Measurements from ENCODE around the gene RAB3B. TPM values are rescaled to one million over a fixed set of nuclear protein-coding genes. Genes with fewer than 3 reads are reported as not detected.
A peak's percentile ranks its signal among the peaks of the same experiment; 100 is the strongest.
"Not testable (repeated sequence)": the region's sequence is repeated elsewhere in the genome, so short reads cannot be mapped to it uniquely, and the experiment has no call there.

RAB3B gene, protein sequence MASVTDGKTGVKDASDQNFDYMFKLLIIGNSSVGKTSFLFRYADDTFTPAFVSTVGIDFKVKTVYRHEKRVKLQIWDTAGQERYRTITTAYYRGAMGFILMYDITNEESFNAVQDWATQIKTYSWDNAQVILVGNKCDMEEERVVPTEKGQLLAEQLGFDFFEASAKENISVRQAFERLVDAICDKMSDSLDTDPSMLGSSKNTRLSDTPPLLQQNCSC
- total RNA-seq = under 0.01 TPM

DNA sequence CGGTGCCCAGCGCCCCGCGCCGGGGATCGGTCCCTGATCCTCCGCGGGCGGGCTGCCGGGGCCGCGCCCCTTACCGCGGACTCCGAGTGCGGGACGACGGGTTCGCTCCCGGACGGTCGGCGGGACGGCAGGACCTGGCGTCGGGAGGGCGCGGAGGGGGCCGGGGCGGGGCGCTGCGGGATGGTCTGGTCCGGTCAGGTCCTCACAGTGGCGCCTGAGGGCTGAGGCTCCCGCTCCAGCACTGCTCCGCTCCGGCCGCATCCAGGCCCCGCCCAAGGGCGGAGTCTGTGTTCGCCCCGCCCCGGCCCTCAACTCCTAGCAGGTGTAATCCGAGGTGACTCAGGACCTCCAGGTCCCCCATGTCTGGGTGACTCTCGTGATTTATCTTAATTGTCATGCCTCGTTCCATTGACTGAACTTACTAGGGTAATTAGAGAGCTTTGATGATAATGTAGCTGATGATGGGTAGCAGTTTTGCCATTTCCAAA is at the start of gene RAB3B:
TSS of gene RAB3B (minus strand) at position 223 of the 488 bp plus-strand sequence. CDS start 13,583 bp downstream, outside the sequence.
- Histone ChIP-seq H3K4me1 (ENCODE audit: insufficient read depth, low read length) (peaks cover 6% of the 10 kb centered on the region), H3K27me3 (ENCODE audit: insufficient read depth, low read length) (peaks cover 27% of the 10 kb centered on the region), H3K9me3 (ENCODE audit: low read depth, low read length) (no peaks in the 10 kb centered on the region), H3K4me3 (ENCODE audit: low read length) (peak within 1 kb of the TSS; percentile 24)

DNA sequence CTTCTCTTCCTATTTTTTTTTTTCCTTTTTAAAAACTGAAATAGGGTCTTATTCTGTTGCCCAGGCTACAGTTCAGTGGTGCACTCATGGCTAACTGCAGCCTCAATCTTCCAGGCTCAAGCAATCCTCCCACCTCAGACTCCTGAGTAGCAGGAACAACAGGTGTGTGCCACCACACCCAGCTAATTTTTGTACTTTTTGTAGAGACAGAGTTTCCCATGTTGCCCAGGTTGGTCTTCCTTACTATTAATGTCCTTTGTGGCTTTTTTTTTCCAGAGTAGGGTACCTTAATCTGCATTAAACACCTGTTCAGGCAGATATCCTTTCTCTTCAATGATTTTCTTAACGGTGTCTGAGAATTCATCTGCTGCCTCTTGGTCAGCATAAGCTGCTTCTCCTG is 47.4 kb upstream of the RAB3B start:
- Histone ChIP-seq H3K9me3 (ENCODE audit: low read depth, low read length) (no peaks in the 10 kb centered on the region), H3K4me3 (ENCODE audit: low read length) (no peak overlapping the region)

DNA sequence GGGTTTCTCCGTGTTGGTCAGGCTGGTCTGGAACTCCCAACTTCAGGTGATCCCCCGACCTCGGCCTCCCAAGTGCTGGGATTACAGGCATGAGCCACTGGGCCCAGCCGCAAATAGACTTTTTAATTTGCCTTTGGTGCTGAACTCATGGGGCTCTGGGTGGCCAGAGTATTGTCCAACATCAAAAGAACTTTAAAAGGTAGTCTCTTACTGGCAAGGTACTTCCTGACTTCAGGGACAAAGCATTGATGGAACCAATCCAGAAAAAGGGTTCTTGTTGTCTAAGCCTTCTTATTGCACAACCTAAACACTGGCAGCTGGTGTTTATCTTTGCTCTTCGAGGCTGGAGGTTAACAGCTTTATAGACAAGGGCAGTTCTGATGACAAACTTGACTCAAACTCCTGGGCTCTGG is 46.9 kb upstream of the RAB3B start:
- Histone ChIP-seq H3K4me3 (ENCODE audit: low read length) (no peak overlapping the region), H3K27me3 (ENCODE audit: insufficient read depth, low read length) (no peaks in the 10 kb centered on the region), H3K4me1 (ENCODE audit: insufficient read depth, low read length) (peaks cover 7% of the 10 kb centered on the region), H3K9me3 (ENCODE audit: low read depth, low read length) (no peaks in the 10 kb centered on the region)

More for the DNA sequence above, 47.4 kb upstream of the RAB3B start:
- Histone ChIP-seq H3K4me1 (ENCODE audit: insufficient read depth, low read length) (peaks cover 2% of the 10 kb centered on the region), H3K27me3 (ENCODE audit: insufficient read depth, low read length) (no peaks in the 10 kb centered on the region)

DNA sequence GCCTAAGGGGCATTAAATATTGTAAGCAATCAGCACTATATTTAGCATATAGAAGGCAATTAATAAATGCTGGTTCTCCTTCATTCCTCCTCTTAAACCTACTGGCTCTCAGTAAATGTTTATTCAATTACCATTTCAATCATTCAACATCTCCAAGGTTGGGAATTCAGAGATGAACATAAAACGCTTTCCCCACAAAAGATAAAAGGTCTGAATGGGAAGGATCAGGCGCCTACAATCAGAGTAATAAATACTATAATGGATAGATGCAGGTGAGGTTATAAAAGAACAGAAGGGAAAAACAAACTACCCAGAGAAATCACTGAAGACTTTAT is 43.5 kb upstream of the RAB3B start:
- H3K4me3 ChIP-seq (ENCODE audit: low read length) = peak overlapping the region; percentile 87

DNA sequence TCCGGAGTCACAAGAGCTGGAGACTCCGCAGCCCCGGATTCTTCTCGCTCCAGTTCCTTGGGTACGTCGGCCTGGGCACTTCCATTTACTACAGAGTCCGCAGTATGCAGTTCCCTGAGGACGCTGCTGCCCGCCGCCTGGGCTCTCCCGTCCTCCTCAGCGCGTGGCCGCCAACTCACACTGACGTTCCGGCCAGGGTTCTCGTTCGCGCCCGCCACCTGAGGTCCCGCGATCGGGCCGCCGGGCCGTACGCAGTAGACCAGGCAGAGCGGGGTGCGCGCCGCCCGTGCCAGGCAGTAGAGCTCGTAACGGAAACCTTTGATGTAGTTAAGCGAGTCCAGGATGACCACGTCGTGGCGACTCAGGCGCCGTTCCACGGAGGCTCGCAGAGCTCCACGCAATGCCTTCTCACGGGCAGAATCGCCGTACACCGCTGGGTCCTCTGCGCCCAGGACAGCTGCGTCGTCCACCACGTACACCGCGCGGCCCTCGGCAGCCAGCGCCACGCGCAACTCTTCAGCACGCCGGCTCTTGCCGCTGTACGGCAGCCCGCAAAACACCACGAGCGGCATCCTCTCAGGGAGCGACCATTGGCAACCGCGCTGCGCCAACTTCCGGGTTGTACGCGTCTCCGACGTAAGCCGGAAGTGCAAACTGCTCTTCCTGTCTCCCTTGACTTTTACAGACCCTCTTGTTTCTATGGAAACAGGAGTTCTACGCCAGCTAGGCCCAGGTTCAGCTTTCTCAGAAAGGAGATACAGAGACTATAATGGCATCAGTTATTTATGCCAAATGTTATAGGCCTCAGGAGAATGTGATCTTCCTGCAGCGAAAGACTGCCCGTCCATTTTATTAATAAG is 42.9 kb upstream of the RAB3B start, which contains the start of gene KTI12:
TSS of gene KTI12 (minus strand) at position 621 of the 860 bp plus-strand sequence. CDS start at position 572, 49 bp downstream.
- H3K4me1 ChIP-seq (ENCODE audit: insufficient read depth, low read length) = peaks cover 20% of the 10 kb centered on the region
- H3K27me3 ChIP-seq (ENCODE audit: insufficient read depth, low read length) = no peaks in the 10 kb centered on the region
- no peaks in the 10 kb centered on the region for H3K9me3 ChIP-seq (ENCODE audit: low read depth, low read length)
- H3K4me3 ChIP-seq (ENCODE audit: low read length) = peak within 1 kb of the TSS; percentile 87

More for the DNA sequence above, 43.5 kb upstream of the RAB3B start:
- Histone ChIP-seq H3K9me3 (ENCODE audit: low read depth, low read length) (no peaks in the 10 kb centered on the region), H3K27me3 (ENCODE audit: insufficient read depth, low read length) (no peaks in the 10 kb centered on the region), H3K4me1 (ENCODE audit: insufficient read depth, low read length) (peaks cover 20% of the 10 kb centered on the region)

DNA sequence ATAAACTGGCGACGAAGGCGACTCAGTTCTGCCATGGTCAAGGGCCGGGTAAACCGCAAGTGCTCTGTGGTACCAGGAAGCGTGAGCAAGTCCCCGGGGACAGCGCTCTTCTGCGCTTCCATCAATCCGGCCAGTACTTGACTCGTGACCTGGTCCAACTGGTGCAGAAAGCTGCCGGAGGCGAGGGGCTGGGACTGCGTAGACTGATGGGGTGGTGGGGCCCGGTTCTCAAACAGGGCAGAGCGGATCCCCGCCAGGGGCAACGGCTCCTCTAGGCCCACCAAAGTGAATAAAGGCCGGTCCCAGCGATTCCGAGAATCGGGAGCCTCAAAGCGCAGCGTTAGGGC is 42.3 kb upstream of the RAB3B start:
- H3K4me1 ChIP-seq (ENCODE audit: insufficient read depth, low read length) = peaks cover 20% of the 10 kb centered on the region
- H3K4me3 ChIP-seq (ENCODE audit: low read length) = peak overlapping the region; percentile 87
- H3K27me3 ChIP-seq (ENCODE audit: insufficient read depth, low read length) = no peaks in the 10 kb centered on the region
- H3K9me3 ChIP-seq (ENCODE audit: low read depth, low read length) = no peaks in the 10 kb centered on the region

DNA sequence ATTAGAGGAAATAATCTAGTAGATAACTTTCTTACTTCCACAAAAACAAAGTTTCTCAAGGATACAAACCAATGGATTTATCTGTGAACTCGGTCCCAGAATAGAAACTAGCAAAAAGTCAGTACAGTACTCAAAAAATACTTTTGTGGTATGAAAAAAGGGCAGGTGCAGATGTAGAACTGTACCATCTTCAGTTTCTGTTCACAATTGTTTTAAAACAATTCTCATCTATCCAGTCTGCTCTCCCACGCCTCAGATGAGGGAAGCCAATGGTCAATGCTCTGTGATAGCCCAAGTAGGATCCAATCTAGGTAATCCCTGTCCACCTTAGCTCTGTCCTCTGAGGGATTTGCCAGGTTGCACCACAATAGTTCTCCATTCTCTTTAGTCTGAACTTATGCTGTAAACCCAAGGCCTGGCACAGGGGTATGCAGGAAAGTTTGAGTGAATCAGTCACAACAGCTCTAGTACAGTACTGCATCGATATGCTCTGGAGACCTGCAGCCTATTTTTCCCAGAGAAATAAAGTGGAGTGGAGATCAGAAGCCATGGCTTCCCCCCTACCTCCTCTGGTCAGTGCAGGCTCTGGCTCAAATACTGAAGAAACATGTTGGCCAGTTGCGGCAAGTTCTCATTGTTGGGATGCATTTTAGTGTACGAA is 41.8 kb upstream of the RAB3B start:
- peak overlapping the region; percentile 87 for H3K4me3 ChIP-seq (ENCODE audit: low read length)
- peaks cover 20% of the 10 kb centered on the region for H3K4me1 ChIP-seq (ENCODE audit: insufficient read depth, low read length)
- H3K9me3 ChIP-seq (ENCODE audit: low read depth, low read length) = no peaks in the 10 kb centered on the region
- H3K27me3 ChIP-seq (ENCODE audit: insufficient read depth, low read length) = no peaks in the 10 kb centered on the region

DNA sequence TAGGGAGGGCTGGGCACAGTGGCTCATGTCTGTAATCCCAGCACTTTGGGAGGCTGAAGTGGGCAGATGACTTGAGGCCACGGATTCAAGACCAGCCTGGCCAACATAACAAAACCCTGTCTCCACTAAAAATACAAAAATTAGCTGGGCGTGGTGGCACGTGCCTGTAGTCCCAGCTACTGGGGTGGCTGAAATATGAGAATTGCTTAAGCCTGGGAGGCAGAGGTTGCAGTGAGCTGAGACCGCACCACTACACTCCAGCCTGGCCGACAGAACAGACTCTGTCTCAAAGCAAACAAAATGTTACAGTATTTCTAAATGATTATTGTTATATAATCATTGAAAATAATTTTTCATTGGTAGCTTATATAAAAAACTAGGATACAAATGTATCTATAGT is 38.3 kb upstream of the RAB3B start:
- H3K4me3 ChIP-seq (ENCODE audit: low read length); H3K9me3 ChIP-seq (ENCODE audit: low read depth, low read length); H3K27me3 ChIP-seq (ENCODE audit: insufficient read depth, low read length): not testable (repeated sequence)
- H3K4me1 ChIP-seq (ENCODE audit: insufficient read depth, low read length) = peaks cover 20% of the 10 kb centered on the region

DNA sequence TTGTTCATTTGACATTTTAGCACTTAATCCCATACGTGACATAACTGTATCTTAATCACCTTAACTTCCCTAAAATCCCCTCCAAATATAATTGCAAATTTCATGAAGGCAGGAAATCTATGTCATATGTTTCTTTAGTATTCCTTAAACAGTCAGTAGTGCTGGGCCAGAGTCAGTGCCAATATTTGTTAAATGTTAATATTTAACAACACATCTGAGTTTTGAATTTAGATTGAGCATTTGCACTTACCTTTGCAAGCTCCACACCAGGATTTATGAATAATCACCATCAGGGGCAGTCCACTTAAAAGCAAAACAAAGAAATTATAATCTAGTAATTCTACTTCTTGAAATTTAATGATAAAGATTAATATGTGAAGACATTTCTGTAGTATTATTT is 37.8 kb upstream of the RAB3B start:
- H3K4me1 ChIP-seq (ENCODE audit: insufficient read depth, low read length) = peaks cover 20% of the 10 kb centered on the region
- H3K4me3 ChIP-seq (ENCODE audit: low read length) = no peak overlapping the region
- no peaks in the 10 kb centered on the region for H3K27me3 ChIP-seq (ENCODE audit: insufficient read depth, low read length)
- H3K9me3 ChIP-seq (ENCODE audit: low read depth, low read length) = no peaks in the 10 kb centered on the region

DNA sequence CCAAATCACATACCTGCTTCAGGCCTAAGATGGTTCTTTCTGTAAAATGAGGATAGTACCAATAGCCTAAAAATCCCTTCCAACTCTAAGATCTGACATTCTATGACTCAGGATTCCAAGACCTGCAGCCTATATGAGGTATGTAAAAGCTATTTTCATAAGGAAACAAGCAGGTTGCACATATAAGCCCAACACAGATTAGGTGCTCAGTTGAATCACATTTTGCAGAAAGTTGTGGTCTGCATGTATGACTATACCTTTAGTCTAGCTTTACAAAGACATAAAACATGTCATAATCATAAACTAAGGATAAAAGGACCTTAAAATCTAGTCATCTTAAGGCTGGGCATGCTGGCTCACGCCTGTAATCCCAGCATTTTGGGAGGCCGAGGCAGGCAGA is 35.8 kb upstream of the RAB3B start:
- Histone ChIP-seq H3K4me3 (ENCODE audit: low read length) (no peak overlapping the region), H3K4me1 (ENCODE audit: insufficient read depth, low read length) (peaks cover 4% of the 10 kb centered on the region), H3K9me3 (ENCODE audit: low read depth, low read length) (no peaks in the 10 kb centered on the region), H3K27me3 (ENCODE audit: insufficient read depth, low read length) (no peaks in the 10 kb centered on the region)

DNA sequence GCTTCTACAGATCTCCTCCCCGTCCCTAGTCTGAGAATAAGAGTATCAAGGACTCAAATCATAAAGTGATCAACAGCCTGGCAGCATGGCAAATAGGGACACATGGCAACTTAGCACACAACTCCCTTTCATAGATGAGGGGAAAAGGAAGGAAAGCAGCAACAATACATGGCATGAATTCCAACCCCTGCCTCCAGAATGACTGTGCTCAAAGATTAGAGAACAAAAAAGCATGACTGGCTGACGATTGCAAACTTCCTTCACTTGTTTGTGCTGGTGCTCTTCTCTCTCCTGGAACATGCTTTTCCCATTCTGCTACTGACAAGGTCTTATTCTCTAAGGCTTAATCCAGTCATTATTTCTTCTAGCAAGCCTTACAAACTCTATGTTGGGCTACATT is 31.6 kb upstream of the RAB3B start:
- no peaks in the 10 kb centered on the region for H3K4me1 ChIP-seq (ENCODE audit: insufficient read depth, low read length)
- no peaks in the 10 kb centered on the region for H3K9me3 ChIP-seq (ENCODE audit: low read depth, low read length)
- H3K27me3 ChIP-seq (ENCODE audit: insufficient read depth, low read length) = no peaks in the 10 kb centered on the region
- no peak overlapping the region for H3K4me3 ChIP-seq (ENCODE audit: low read length)

DNA sequence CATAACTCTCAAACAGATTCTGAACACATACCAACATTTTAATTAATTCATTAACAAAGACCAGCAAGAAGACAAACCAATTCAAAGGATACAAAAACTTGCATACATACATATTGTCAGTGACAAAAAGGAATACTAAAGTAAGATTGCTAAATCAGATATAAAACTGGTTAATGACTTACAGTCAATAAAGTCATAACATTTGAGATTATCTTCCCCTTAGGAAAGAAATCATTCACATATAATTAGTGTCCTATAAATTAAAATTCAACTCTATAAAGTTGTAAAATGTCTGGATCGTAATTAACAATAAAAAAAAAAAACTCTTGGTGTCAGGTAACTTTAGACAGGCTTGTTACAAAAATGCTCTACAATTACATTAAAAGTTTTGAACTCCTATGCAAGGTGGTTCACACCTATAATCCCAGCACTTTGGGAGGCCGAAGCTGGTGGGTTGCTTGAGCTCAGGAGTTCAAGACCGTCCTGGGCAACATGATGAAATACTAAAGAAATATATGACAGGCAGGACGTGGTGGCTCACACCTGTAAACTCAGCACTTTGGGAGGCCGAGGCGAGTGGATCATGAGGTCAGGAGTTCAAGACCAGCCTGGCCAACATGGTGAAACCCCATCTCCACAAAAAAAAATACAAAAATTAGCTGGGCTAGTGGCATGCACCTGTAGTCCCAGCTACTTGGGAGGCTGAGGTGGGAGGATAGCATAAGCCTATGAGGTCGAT is 17.7 kb upstream of the RAB3B start:
- no peak overlapping the region for H3K4me3 ChIP-seq (ENCODE audit: low read length)
- H3K9me3 ChIP-seq (ENCODE audit: low read depth, low read length) = no peaks in the 10 kb centered on the region
- H3K27me3 ChIP-seq (ENCODE audit: insufficient read depth, low read length) = peaks cover 14% of the 10 kb centered on the region
- no peaks in the 10 kb centered on the region for H3K4me1 ChIP-seq (ENCODE audit: insufficient read depth, low read length)

DNA sequence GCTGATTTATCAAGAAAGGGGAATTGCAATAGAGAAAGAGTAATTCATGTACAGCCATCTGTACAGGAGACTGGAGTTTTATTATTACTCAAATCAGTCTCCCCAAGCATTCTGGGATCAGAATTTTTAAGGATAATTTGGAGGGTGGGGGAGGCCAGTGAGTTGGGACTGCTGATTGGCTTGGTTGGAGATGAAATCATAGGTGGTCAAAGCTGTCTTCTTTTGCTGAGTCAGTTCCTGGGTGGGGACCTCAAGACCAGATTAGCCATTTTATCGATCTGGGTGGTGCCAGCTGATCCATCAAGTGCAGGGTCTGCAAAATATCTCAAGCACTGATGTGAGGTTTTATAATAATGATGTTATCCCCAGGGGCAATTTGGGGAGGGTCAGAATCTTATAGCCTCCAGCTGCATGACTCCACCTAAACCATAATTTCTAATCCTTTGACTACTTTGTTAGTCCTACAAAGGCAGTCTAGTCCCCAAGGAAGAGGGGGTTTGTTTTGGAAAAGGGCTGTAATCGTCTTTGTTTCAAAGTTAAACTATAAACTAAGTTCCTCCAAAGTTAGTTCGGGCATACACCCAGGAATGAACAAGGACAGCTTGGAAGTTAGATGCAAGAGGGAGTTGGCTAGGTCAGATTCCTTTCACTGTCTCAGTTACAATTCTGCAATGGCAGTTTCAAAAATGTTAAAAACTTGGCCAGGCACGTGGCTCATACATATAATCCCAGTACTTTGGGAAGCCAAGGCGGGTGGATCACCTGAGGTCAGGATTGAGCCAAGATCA is 16.9 kb upstream of the RAB3B start:
- no peaks in the 10 kb centered on the region for H3K4me1 ChIP-seq (ENCODE audit: insufficient read depth, low read length)
- no peaks in the 10 kb centered on the region for H3K9me3 ChIP-seq (ENCODE audit: low read depth, low read length)
- no peak overlapping the region for H3K4me3 ChIP-seq (ENCODE audit: low read length)
- peaks cover 17% of the 10 kb centered on the region for H3K27me3 ChIP-seq (ENCODE audit: insufficient read depth, low read length)

DNA sequence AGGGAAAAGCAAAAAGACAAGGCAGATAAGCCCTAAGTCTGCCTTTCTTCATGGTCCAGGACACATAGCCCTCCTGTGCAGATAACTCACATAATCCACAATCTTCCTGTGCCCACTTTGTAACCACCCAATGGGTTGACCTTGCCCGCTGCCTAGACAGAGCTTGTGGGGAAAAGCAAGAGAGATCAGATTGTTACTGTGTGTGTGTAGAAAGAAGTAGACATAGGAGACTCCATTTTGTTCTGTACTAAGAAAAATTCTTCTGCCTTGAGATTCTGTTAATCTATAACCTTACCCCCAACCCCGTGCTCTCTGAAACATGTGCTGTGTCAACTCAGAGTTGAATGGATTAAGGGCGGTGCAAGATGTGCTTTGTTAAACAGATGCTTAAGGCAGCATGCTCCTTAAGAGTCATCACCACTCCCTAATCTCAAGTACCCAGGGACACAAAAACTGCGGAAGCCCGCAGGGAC is 15.6 kb upstream of the RAB3B start:
- H3K9me3 ChIP-seq (ENCODE audit: low read depth, low read length); H3K4me1 ChIP-seq (ENCODE audit: insufficient read depth, low read length); H3K4me3 ChIP-seq (ENCODE audit: low read length): not testable (repeated sequence)
- H3K27me3 ChIP-seq (ENCODE audit: insufficient read depth, low read length) = peaks cover 17% of the 10 kb centered on the region

Measured in mononuclear cell (primary cell).